Uterus (tissue), 2 donors: ENCODE data around the gene GAREM1.

Experiments
- CTCF ChIP-seq, 4 experiments: fragments of 200-600 bp in 2 of 4; fragments of 450-650 bp in 2 of 4; sonication (generic) in 2 of 4; IDR thresholded peaks; one replicate each; pipeline ENCODE4 v1.5.1; 2016 to 2019; ENCODE audit warnings: antibody characterized with exemption in 4 of 4, mild to moderate bottlenecking in 2 of 4, moderate library complexity in 1 of 4
- POLR2A ChIP-seq, 2 donors: fragments of 450-650 bp; IDR thresholded peaks; one replicate each; pipeline ENCODE4 v1.6.1; 2016; ENCODE audit warnings: antibody characterized with exemption in 2 of 2, mild to moderate bottlenecking in 1 of 2, moderate library complexity in 1 of 2

GRCh38 chr18:32393407-32393806, 77.3 kb downstream of the GAREM1 start:
- TF ChIP-seq CTCF (IDR thresholded peaks at IDR 0.05) (no peak), POLR2A (IDR thresholded peaks at IDR 0.05) (no peak)
